Inflammatory macrophage (primary cell): Measurements from ENCODE around the gene C16orf54.
"Not testable (repeated sequence)": the region's sequence is repeated elsewhere in the genome, so short reads cannot be mapped to it uniquely, and the experiment has no call there.

Experiments used
- DNase-seq, 2 donors: peaks; one replicate each; pipeline ENCODE4 v3.0.0-alpha.2; 2020 to 2022

Gene C16orf54

GRCh38 chr16:29707160-29707559, 38.6 kb downstream of the C16orf54 start:
- not testable (repeated sequence) for DNase-seq

- no peak for DNase-seq
Measured at GRCh38 chr16:29705030-29705429, 40.8 kb downstream of the C16orf54 start.

GRCh38 chr16:29702269-29702668, 43.5 kb downstream of the C16orf54 start:
- no peak for DNase-seq

GRCh38 chr16:29701214-29701555, 44.6 kb downstream of the C16orf54 start:
- DNase-seq, result no peak

GRCh38 chr16:29700253-29700987, 45.4 kb downstream of the C16orf54 start:
- DNase-seq, result peak; percentile 78 to 79

GRCh38 chr16:29699324-29700219, 46.2 kb downstream of the C16orf54 start:
- DNase-seq, result peak; percentile 12 to 58

- DNase-seq, result no peak
Measured at GRCh38 chr16:29698484-29699323, 47.1 kb downstream of the C16orf54 start.

- DNase-seq, result no peak
Measured at GRCh38 chr16:29698042-29698441, 47.7 kb downstream of the C16orf54 start.

- DNase-seq, result no peak
Measured at GRCh38 chr16:29697391-29697790, 48.4 kb downstream of the C16orf54 start.

- no peak for DNase-seq
Measured at GRCh38 chr16:29696881-29697331, 48.9 kb downstream of the C16orf54 start.

- DNase-seq, result not testable (repeated sequence)
Measured at GRCh38 chr16:29695675-29696074, 50.1 kb downstream of the C16orf54 start.

GRCh38 chr16:29694384-29695195, 51.2 kb downstream of the C16orf54 start:
- DNase-seq, result no peak

GRCh38 chr16:29692606-29693005, 53.2 kb downstream of the C16orf54 start:
- DNase-seq, result not testable (repeated sequence)
